ENCODE measurements around the gene CYP19A1. TPM values are rescaled to one million over a fixed set of nuclear protein-coding genes. Genes with fewer than 3 reads are reported as not detected.
"Not testable (repeated sequence)": the region's sequence is repeated elsewhere in the genome, so short reads cannot be mapped to it uniquely, and the experiment has no call there.

CYP19A1 gene
- total RNA-seq, 4 donors from 2014 or later = 0.38 TPM; not detected in 3

GRCh38 chr15:51265037-51265555, 73.3 kb downstream of the CYP19A1 start:
- H3K36me3 ChIP-seq = no peaks in the 10 kb centered on the region
- peaks cover 0 to 70% (median 2%) of the 10 kb centered on the region in 4 donors for H3K27me3 ChIP-seq
- no peak overlapping the region for H3K27ac ChIP-seq
- TF ChIP-seq CTCF (IDR thresholded peaks at IDR 0.05) (no peak), POLR2A (IDR thresholded peaks at IDR 0.05) (no peak)
- peaks cover 7 to 21% (median 10%) of the 10 kb centered on the region in 3 donors for H3K4me1 ChIP-seq
- intact Hi-C loops (cut with DNase I) = no loop called here
- no peak for DNase-seq
- peaks cover 0 to 8% (median 0%) of the 10 kb centered on the region in 3 donors for H3K9me3 ChIP-seq
- no peak overlapping the region for H3K4me3 ChIP-seq
- WGBS, 2 donors = 79 to 86% methylated on average over 3 to 5 of the region's 5 CpGs

- intact Hi-C loops (cut with DNase I) = no loop called here
- no peak for TF ChIP-seq POLR2A (IDR thresholded peaks at IDR 0.05)
- Histone ChIP-seq H3K27me3 (peaks cover 0 to 72% (median 2%) of the 10 kb centered on the region in 4 donors), H3K4me1 (peaks cover 7 to 21% (median 10%) of the 10 kb centered on the region in 3 donors), H3K4me3 (no peak overlapping the region), H3K36me3 (no peaks in the 10 kb centered on the region), H3K9me3 (peaks cover 0 to 8% (median 0%) of the 10 kb centered on the region in 3 donors), H3K27ac (no peak overlapping the region)
- DNase-seq = no peak
Observed at GRCh38 chr15:51263726-51264125, 74.7 kb downstream of the CYP19A1 start.

GRCh38 chr15:51263116-51263515, 75.3 kb downstream of the CYP19A1 start:
- H3K27me3 ChIP-seq = peaks cover 0 to 71% (median 2%) of the 10 kb centered on the region in 4 donors
- H3K4me3 ChIP-seq = no peak overlapping the region
- H3K4me1 ChIP-seq = peaks cover 7 to 21% (median 10%) of the 10 kb centered on the region in 3 donors
- no peaks in the 10 kb centered on the region for H3K36me3 ChIP-seq
- H3K9me3 ChIP-seq = peaks cover 0 to 8% (median 0%) of the 10 kb centered on the region in 3 donors
- 69 to 70% methylated on average over 3 of the region's 3 CpGs for WGBS, 2 donors
- intact Hi-C loops (cut with DNase I) = no loop called here
- DNase-seq = no peak
- no peak for TF ChIP-seq POLR2A (IDR thresholded peaks at IDR 0.05)
- TF ChIP-seq CTCF (IDR thresholded peaks at IDR 0.05) = no peak
- H3K27ac ChIP-seq = no peak overlapping the region

GRCh38 chr15:51262463-51262862, 75.9 kb downstream of the CYP19A1 start:
- WGBS, 2 donors = 50 to 60% methylated on average over 2 of the region's 2 CpGs
- Histone ChIP-seq H3K27ac (no peak overlapping the region), H3K9me3 (peaks cover 0 to 8% (median 0%) of the 10 kb centered on the region in 3 donors), H3K4me1 (peaks cover 2 to 15% (median 7%) of the 10 kb centered on the region in 3 donors), H3K27me3 (peaks cover 0 to 66% (median 2%) of the 10 kb centered on the region in 4 donors), H3K4me3 (no peak overlapping the region), H3K36me3 (no peaks in the 10 kb centered on the region)
- intact Hi-C loops (cut with DNase I) = no loop called here
- DNase-seq = no peak
- TF ChIP-seq CTCF (IDR thresholded peaks at IDR 0.05) = no peak
- TF ChIP-seq POLR2A (IDR thresholded peaks at IDR 0.05) = no peak

- H3K27ac ChIP-seq; DNase-seq; H3K4me1 ChIP-seq; H3K9me3 ChIP-seq; H3K36me3 ChIP-seq; H3K4me3 ChIP-seq; intact Hi-C loops (cut with DNase I): not testable (repeated sequence)
- WGBS, 2 donors = 63 to 73% methylated on average over 3 to 7 of the region's 7 CpGs
- H3K27me3 ChIP-seq = peaks cover 0 to 53% (median under 1%) of the 10 kb centered on the region in 4 donors
Observed at GRCh38 chr15:51261113-51261512, 77.3 kb downstream of the CYP19A1 start.

GRCh38 chr15:51260202-51260601, 78.2 kb downstream of the CYP19A1 start:
- H3K9me3 ChIP-seq = peaks cover 0 to 8% (median 0%) of the 10 kb centered on the region in 3 donors
- TF ChIP-seq POLR2A (IDR thresholded peaks at IDR 0.05) = no peak
- TF ChIP-seq CTCF (IDR thresholded peaks at IDR 0.05) = no peak
- H3K27me3 ChIP-seq = peaks cover 0 to 45% (median 0%) of the 10 kb centered on the region in 4 donors
- H3K4me1 ChIP-seq = no peaks in the 10 kb centered on the region
- intact Hi-C loops (cut with DNase I) = no loop called here
- 59 to 71% methylated on average over 4 of the region's 4 CpGs for WGBS, 2 donors
- H3K27ac ChIP-seq = no peak overlapping the region
- DNase-seq = no peak
- no peaks in the 10 kb centered on the region for H3K36me3 ChIP-seq
- H3K4me3 ChIP-seq = no peak overlapping the region

All from esophagus squamous epithelium (tissue), 5 donors.